Pancreas (tissue), 10 donors: Measurements from ENCODE around the gene GPC1. TPM values are rescaled to one million over a fixed set of nuclear protein-coding genes. Genes with fewer than 3 reads are reported as not detected.

Source experiments
- ATAC-seq, 4 donors: fragments of 200-7000 bp; cut with Tn5 transposase; one replicate each; pipeline versions ENCODE4 v1.8.0 to v1.9.1; 2020; ENCODE audit warnings: mild to moderate bottlenecking in 4 of 4, moderate library complexity in 4 of 4
- DNase-seq, 6 donors: peaks; one replicate each; pipeline ENCODE4 v3.0.0-alpha.2; 2020
- FAIRE-seq: peaks from 2 replicates; lab custom pipeline; 2012; peaks lifted over from hg19 to GRCh38; lab: Jason Lieb, UNC
- H3K27ac ChIP-seq, 4 donors: fragments of 200-600 bp; sonication (generic); 1 replicate in 3 of 4; 2 replicates in 1 of 4; pipeline versions ENCODE4 v1.5.0 to v1.8.0; 2020
- H3K27me3 ChIP-seq, 4 donors: fragments of 200-600 bp; one replicate each; pipeline ENCODE4 v1.8.0; 2021
- H3K36me3 ChIP-seq, 3 donors: fragments of 200-600 bp; sonication (generic) in 1 of 3; one replicate each; pipeline versions ENCODE4 v1.5.0 to v1.8.0; 2020 to 2021
- H3K4me1 ChIP-seq, 3 donors: fragments of 200-600 bp; one replicate each; pipeline ENCODE4 v1.8.0; 2021
- H3K4me3 ChIP-seq, 4 donors: fragments of 200-600 bp; sonication (generic) in 2 of 4; one replicate each; pipeline versions ENCODE4 v1.5.0 to v1.8.0; 2020 to 2021
- H3K9me3 ChIP-seq, 4 donors: fragments of 200-600 bp; one replicate each; pipeline ENCODE4 v1.8.0; 2021
- CTCF ChIP-seq, 4 donors: fragments of 200-600 bp; sonication (generic) in 3 of 4; IDR thresholded peaks; one replicate each; pipeline versions ENCODE4 v1.5.0 to v1.8.0; 2021; ENCODE audit warnings: antibody characterized with exemption in 4 of 4
- WGBS, 2 donors: extraction: QIAGEN DNeasy Blood & Tissue Kit; methylation state at CpG; one replicate each; pipeline ENCODE4 v1.1.7; 2013; 5-methylcytosine and 5-hydroxymethylcytosine counted together
- intact Hi-C, 3 donors: fragments of 100-400 bp; cut with DNase I; formaldehyde crosslinking; loops; one replicate each; pipeline versions ENCODE4 v1.11.1 to v1.14.2; 2022
- polyA plus RNA-seq, 2 donors: library from polyadenylated mRNA; stranded (reverse); fragments of 200-250 nt; gene quantifications; one replicate each; pipeline ENCODE4 v1.2.3, GENCODE V29; 2013
- total RNA-seq, 6 donors: library from RNA; stranded (reverse); fragmentation: NEBNext Ultra II Directional in 4 of 6; extraction: Animal tissue kit (Norgen Biotek cat#: 25700) in 4 of 6; gene quantifications; one replicate each; pipeline versions ENCODE4 v1.2.1 to v1.2.4, GENCODE V29; 2021 to 2023
- donor health status: healthy with polysubstance abuse.
- donor health status: DM: no; HTN: no; CAD: no; lungs with moderate emphysema.
- donor health status: DM: no; HTN: no; CAD: no.
- donor health status: control.
- donor health status: control.
- donor health status: Bipolar disorder and iron deficiency.
- donor health status: DM: yes; HTN: yes; CAD: no.
- donor health status: DM: no; HTN: no; CAD: no.
- donor health status: DM: no; HTN: no; CAD: no.
- donor health status: DM: yes; HTN: yes; CAD: no.

GPC1 gene
- total and polyA plus RNA-seq, 8 donors: 11.7 to 37.6 (median 18.0) TPM

- TF ChIP-seq CTCF (IDR thresholded peaks at IDR 0.05): no peak
- no peak overlapping the region for H3K27ac ChIP-seq
- DNase-seq (peak in 3 of 6 donors; percentile 6 to 46 (median 16)), ATAC-seq (no peak), FAIRE-seq (no peak)
- no peaks in the 10 kb centered on the region for H3K4me1 ChIP-seq
- no peaks in the 10 kb centered on the region for H3K36me3 ChIP-seq
- no peak overlapping the region for H3K4me3 ChIP-seq
- no peaks in the 10 kb centered on the region for H3K9me3 ChIP-seq
- H3K27me3 ChIP-seq: no peaks in the 10 kb centered on the region
- intact Hi-C loops: no loop called here
- WGBS, 2 donors: 87 to 88% methylated on average over 17 to 18 of the region's 18 CpGs
Measured at GRCh38 chr2:240420206-240421104, 15.0 kb upstream of the GPC1 start.

- Histone ChIP-seq H3K9me3 (no peaks in the 10 kb centered on the region), H3K27me3 (no peaks in the 10 kb centered on the region), H3K36me3 (no peaks in the 10 kb centered on the region), H3K4me1 (no peaks in the 10 kb centered on the region), H3K27ac (no peak overlapping the region), H3K4me3 (no peak overlapping the region)
- ATAC-seq (no peak), FAIRE-seq (no peak), DNase-seq (peak in 5 of 6 donors; percentile 1 to 52 (median 9))
- WGBS, 2 donors: 87 to 92% methylated on average over 3 of the region's 3 CpGs
- TF ChIP-seq CTCF (IDR thresholded peaks at IDR 0.05): no peak
- intact Hi-C loops: no loop called here
Measured at GRCh38 chr2:240421381-240421780, 14.1 kb upstream of the GPC1 start.

DNA sequence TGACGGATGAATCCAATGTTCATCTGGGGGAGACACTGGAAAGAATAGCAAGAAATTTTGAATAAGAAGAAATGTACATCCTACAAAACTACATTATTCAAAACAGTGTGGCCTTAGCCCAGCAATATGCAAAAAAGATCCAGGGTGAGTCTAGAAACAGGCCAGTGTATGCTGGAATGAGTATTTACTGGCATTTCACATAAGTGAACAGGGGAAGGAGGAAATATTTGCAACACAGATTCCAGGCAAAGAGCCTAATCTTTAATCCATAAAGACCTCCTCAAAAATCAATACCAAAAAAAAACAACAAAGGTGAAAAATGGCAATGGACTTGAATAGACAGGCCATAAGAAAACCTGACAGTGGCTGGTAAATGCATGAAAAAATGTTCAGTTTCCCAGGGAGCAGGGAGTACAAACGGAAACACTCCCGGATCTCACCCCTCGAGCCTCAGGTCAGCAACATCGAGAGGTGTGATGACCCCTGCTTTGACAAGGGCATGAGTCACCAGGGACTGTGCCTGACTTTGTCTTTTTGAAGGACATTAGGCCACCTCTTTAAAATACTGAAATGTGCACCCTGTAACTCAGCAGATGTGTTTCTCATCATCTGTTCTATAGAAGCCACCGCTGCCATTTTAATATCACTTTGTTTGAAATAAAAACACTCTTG is 12.7 kb upstream of the GPC1 start:
- Histone ChIP-seq H3K27me3 (no peaks in the 10 kb centered on the region), H3K9me3 (no peaks in the 10 kb centered on the region), H3K4me3 (no peak overlapping the region), H3K36me3 (no peaks in the 10 kb centered on the region), H3K27ac (peak overlapping the region in 2 of 4 donors; percentile 41 to 57), H3K4me1 (peaks cover 0 to 10% (median 0%) of the 10 kb centered on the region in 3 donors)
- peak in 3 of 4 donors; percentile 8 to 49 (median 44) for ATAC-seq
- DNase-seq: peak in 3 of 6 donors; percentile 2 to 27 (median 15)
- intact Hi-C loops: no loop called here
- no peak for TF ChIP-seq CTCF (IDR thresholded peaks at IDR 0.05)
- no peak for FAIRE-seq
- 52 to 58% methylated on average over 6 of the region's 6 CpGs for WGBS, 2 donors

DNA sequence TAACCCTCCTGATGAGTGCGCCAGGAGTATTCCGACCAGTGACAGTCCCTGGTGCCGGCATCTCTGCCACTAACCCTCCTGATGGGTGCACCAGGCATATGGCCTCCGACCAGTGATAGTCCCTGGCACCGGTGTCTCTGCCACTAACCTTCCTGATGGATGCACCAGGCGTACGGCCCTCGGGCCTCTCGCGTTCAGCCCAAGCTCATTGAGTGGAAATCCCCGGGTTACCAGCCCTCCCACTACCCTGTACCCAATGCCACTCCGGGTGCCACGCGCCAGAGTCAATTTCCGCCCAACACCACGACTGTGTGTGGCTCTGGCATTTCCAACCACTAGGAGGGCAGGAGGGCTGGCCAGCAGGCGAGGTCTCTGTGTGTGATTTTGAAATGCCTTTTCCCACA is 11.7 kb upstream of the GPC1 start:
- Histone ChIP-seq H3K9me3 (no peaks in the 10 kb centered on the region), H3K36me3 (no peaks in the 10 kb centered on the region), H3K4me1 (peaks cover 0 to 10% (median 0%) of the 10 kb centered on the region in 3 donors), H3K27ac (peak overlapping the region in 2 of 4 donors; percentile 41 to 57), H3K27me3 (no peaks in the 10 kb centered on the region), H3K4me3 (no peak overlapping the region)
- no peak for FAIRE-seq
- WGBS, 2 donors: 71 to 84% methylated on average over 17 of the region's 17 CpGs
- peak; percentile 6 to 46 (median 14) for DNase-seq
- no peak for TF ChIP-seq CTCF (IDR thresholded peaks at IDR 0.05)
- intact Hi-C loops: no loop called here
- ATAC-seq: peak in 1 of 4 donors; percentile 29
